PC-3 (cell line): ENCODE measurements around the gene TOMM22. TPM values are rescaled to one million over a fixed set of nuclear protein-coding genes. Genes with fewer than 3 reads are reported as not detected.

ENCODE experiments used
- ATAC-seq: fragments of 200-7000 bp; cut with Tn5 transposase; 2 replicates; pipeline ENCODE4 v1.9.1; 2020; ENCODE audit warnings: mild to moderate bottlenecking, moderate library complexity
- BruUV-seq: library from RNA; stranded (reverse); fragments of 400-500 nt; replicated peaks from 2 replicates; lab custom pipeline; 2021; lab: Mats Ljungman, UMichigan
- CTCF ChIA-PET: fragments of 300-600 bp; sonication (Branson Sonifier 250); formaldehyde crosslinking; loops from one replicate; lab custom pipeline; 2022; ENCODE audit warnings: antibody characterized with exemption; lab: Charles Lee
- POLR2A ChIA-PET: fragments of 300-600 bp; sonication (Branson Sonifier 250); formaldehyde crosslinking; loops from one replicate; lab custom pipeline; 2022; ENCODE audit warnings: antibody characterized with exemption; ENCODE audit not compliant: unreplicated experiment; lab: Charles Lee
- DNase-seq: peaks from one replicate; pipeline ENCODE4 v3.0.0-alpha.2; 2015
- H2AFZ ChIP-seq: fragments of 300-600 bp; sonication (generic); 2 replicates; pipeline ENCODE4 v1.6.0; 2016; ENCODE audit warnings: antibody characterized with exemption, low read length
- H3F3A ChIP-seq: fragments of 300-600 bp; sonication (generic); one replicate; pipeline ENCODE4 v1.6.0; 2017; ENCODE audit warnings: antibody characterized with exemption, low read length, control low read depth, mild to moderate bottlenecking; ENCODE audit not compliant: unreplicated experiment
- H3K27ac ChIP-seq: fragments of 300-600 bp; sonication (generic); 2 replicates; pipeline ENCODE4 v1.5.1; 2016; ENCODE audit warnings: mild to moderate bottlenecking, low read length
- H3K27me3 ChIP-seq: fragments of 300-600 bp; sonication (generic); 2 replicates; pipeline ENCODE4 v1.6.1; 2016; ENCODE audit warnings: low read length, mixed read lengths
- H3K36me3 ChIP-seq: fragments of 300-600 bp; sonication (generic); 2 replicates; pipeline ENCODE4 v1.6.1; 2016; ENCODE audit warnings: low read depth, mixed run types, low read length, mixed read lengths
- H3K4me1 ChIP-seq: fragments of 300-600 bp; sonication (generic); 2 replicates; pipeline ENCODE4 v1.5.1; 2016; ENCODE audit warnings: low read length; ENCODE audit not compliant: insufficient read depth
- H3K4me2 ChIP-seq: fragments of 300-600 bp; sonication (generic); 2 replicates; pipeline ENCODE4 v1.6.0; 2016; ENCODE audit warnings: low read length
- H3K4me3 ChIP-seq: fragments of 300-600 bp; sonication (generic); 2 replicates; pipeline ENCODE4 v1.5.1; 2016; ENCODE audit warnings: mild to moderate bottlenecking, low read length, mixed read lengths
- H3K79me2 ChIP-seq: fragments of 300-600 bp; sonication (generic); 2 replicates; pipeline ENCODE4 v1.6.1; 2017; ENCODE audit warnings: low read length, mixed read lengths
- H3K9ac ChIP-seq: fragments of 300-600 bp; sonication (generic); 2 replicates; pipeline ENCODE4 v1.6.0; 2016; ENCODE audit warnings: mild to moderate bottlenecking, low read length
- H3K9me2 ChIP-seq: fragments of 300-600 bp; sonication (generic); replicated peaks from 2 replicates; pipeline ENCODE4 v1.6.1; 2016; ENCODE audit warnings: mixed run types, low read length, mixed read lengths
- H3K9me3 ChIP-seq: fragments of 300-600 bp; sonication (generic); 2 replicates; pipeline ENCODE4 v1.6.1; 2016; ENCODE audit warnings: low read length, mixed read lengths
- H4K20me1 ChIP-seq: fragments of 300-600 bp; sonication (generic); 2 replicates; pipeline ENCODE4 v1.6.1; 2016; ENCODE audit warnings: low read length, mixed read lengths
- EZH2 ChIP-seq: fragments of 300-600 bp; sonication (generic); IDR thresholded peaks from one replicate; pipeline ENCODE4 v1.6.1; 2017; ENCODE audit warnings: antibody characterized with exemption, mild to moderate bottlenecking, low read length; ENCODE audit not compliant: unreplicated experiment
- EZH2phosphoT487 ChIP-seq: fragments of 300-600 bp; sonication (generic); IDR thresholded peaks from 2 replicates; pipeline ENCODE4 v1.6.1; 2018; ENCODE audit warnings: mild to moderate bottlenecking, antibody characterized with exemption, low read length, borderline replicate concordance
- intact Hi-C: fragments of 100-400 bp; cut with micrococcal nuclease; formaldehyde crosslinking; loops from 2 replicates; pipeline ENCODE4 v1.9.0; 2023
- total RNA-seq: library from RNA; depleted of rRNA; stranded (reverse); fragments of >200 nt; gene quantifications from 2 replicates; pipeline ENCODE4 v1.2.3, GENCODE V29; 2014
- TF ChIP-seq, protein P1 (sequence below): fragments of 300-600 bp; sonication (generic); conservative IDR thresholded peaks from 2 replicates; pipeline ENCODE4 v1.5.1; 2017; ENCODE audit warnings: antibody characterized with exemption, low read depth, mild to moderate bottlenecking, low read length

Gene TOMM22
- total RNA-seq, 1 experiment from 2014 or later = 82.3 TPM

DNA sequence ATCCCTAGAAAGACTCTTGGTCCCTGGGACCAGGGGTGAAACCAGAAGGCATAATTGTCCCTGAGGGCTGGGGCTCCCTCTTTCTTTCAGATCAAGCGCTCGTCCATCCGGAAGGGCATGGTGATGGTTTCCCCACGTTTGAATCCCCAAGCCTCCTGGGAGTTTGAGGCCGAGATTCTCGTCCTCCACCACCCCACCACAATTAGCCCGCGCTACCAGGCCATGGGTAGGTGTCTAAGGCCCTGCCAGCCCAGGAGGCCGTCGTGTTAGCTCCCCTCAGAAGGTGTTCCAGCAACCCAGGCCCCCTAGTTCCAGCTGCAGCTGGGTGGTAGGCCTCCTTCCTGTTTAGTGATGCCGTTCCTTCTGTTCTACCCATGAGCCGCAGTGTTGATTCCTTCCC, 45.4 kb downstream of the TOMM22 start:
- ChIA-PET CTCF (no interaction called here), POLR2A (no interaction called here)
- H3K9me2 ChIP-seq = no peaks in the 10 kb centered on the region
- DNase-seq (no peak), ATAC-seq (no peak)
- BruUV-seq = no TSS peak
- no peaks in the 10 kb centered on the region for H3K79me2 ChIP-seq
- H3K27ac ChIP-seq = no peak overlapping the region
- H3F3A ChIP-seq = no peaks in the 10 kb centered on the region
- H3K4me1 ChIP-seq = no peaks in the 10 kb centered on the region
- intact Hi-C loops = no loop called here
- H3K9me3 ChIP-seq = no peaks in the 10 kb centered on the region
- H3K27me3 ChIP-seq = no peaks in the 10 kb centered on the region
- no peak overlapping the region for H3K9ac ChIP-seq
- H2AFZ ChIP-seq = no peak overlapping the region
- no peak overlapping the region for H3K4me3 ChIP-seq
- TF ChIP-seq, protein P1, sequence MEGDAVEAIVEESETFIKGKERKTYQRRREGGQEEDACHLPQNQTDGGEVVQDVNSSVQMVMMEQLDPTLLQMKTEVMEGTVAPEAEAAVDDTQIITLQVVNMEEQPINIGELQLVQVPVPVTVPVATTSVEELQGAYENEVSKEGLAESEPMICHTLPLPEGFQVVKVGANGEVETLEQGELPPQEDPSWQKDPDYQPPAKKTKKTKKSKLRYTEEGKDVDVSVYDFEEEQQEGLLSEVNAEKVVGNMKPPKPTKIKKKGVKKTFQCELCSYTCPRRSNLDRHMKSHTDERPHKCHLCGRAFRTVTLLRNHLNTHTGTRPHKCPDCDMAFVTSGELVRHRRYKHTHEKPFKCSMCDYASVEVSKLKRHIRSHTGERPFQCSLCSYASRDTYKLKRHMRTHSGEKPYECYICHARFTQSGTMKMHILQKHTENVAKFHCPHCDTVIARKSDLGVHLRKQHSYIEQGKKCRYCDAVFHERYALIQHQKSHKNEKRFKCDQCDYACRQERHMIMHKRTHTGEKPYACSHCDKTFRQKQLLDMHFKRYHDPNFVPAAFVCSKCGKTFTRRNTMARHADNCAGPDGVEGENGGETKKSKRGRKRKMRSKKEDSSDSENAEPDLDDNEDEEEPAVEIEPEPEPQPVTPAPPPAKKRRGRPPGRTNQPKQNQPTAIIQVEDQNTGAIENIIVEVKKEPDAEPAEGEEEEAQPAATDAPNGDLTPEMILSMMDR = no peak
- TF ChIP-seq EZH2 = no peak
- no peak for TF ChIP-seq EZH2phosphoT487
- H3K36me3 ChIP-seq = peaks cover 26% of the 10 kb centered on the region
- no peak overlapping the region for H3K4me2 ChIP-seq
- no peaks in the 10 kb centered on the region for H4K20me1 ChIP-seq

DNA sequence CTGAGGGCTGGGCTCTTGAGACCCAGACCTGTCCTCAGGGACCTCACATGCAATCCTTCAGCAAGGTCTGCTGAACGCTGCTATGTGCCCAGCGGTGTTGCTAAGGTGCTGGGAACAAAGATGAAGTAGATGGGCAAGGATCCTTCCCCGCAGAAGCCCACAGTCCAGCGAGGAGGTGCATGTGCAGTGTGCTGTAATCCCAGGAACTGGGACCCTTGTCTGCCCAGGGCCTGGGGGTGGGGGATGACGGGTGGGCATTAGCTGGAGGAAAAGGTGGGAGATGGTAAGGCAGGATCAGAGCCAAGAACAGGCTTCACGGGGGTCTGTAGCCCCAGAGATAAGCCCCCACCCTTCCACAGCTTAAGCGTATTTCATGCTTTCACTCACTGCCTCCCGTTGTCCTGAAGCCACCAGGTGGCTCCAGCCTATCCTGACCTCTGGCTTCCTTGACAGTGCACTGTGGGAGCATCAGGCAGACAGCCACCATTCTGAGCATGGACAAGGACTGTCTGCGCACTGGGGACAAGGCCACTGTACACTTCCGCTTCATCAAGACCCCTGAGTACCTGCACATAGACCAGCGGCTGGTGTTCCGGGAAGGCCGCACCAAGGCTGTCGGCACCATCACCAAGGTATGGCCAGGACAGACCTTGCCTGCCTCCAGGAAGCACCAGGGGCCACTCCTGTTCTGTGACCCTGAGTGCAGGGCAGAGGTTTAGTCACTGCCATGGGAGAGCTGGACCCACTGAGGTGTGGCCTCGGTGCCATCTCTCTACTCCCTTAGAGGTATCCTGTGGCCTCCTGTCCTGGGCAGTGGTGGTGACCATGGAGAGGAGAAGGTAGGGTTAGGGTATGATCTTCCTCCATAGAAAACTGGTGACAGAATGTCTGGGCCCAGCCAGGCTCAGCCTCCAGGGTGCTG, 46.0 kb downstream of the TOMM22 start:
- H3K27me3 ChIP-seq = no peaks in the 10 kb centered on the region
- no peak overlapping the region for H3K27ac ChIP-seq
- H3K4me1 ChIP-seq = no peaks in the 10 kb centered on the region
- H4K20me1 ChIP-seq = no peaks in the 10 kb centered on the region
- no peaks in the 10 kb centered on the region for H3K79me2 ChIP-seq
- no peak for TF ChIP-seq EZH2phosphoT487
- TF ChIP-seq, protein P1 = no peak
- no peaks in the 10 kb centered on the region for H3K9me3 ChIP-seq
- H3K9ac ChIP-seq = no peak overlapping the region
- POLR2A ChIA-PET = no interaction called here
- H3K4me3 ChIP-seq = no peak overlapping the region
- H3K4me2 ChIP-seq = no peak overlapping the region
- no peaks in the 10 kb centered on the region for H3K9me2 ChIP-seq
- CTCF ChIA-PET = no interaction called here
- DNase-seq (no peak), ATAC-seq (no peak)
- no peaks in the 10 kb centered on the region for H3F3A ChIP-seq
- BruUV-seq = no TSS peak
- no peak overlapping the region for H2AFZ ChIP-seq
- H3K36me3 ChIP-seq = peaks cover 20% of the 10 kb centered on the region; the same call in 1 of the 2 replicates
- intact Hi-C loops = no loop called here
